Peyer's patch (tissue), 4 donors: Measurements from ENCODE around the gene GALC.
"Not testable (repeated sequence)": the region's sequence is repeated elsewhere in the genome, so short reads cannot be mapped to it uniquely, and the experiment has no call there.

Experiments used
- POLR2A ChIP-seq, 2 donors: fragments of 450-650 bp; IDR thresholded peaks; one replicate each; pipeline ENCODE4 v1.5.1; 2017; ENCODE audit warnings: antibody characterized with exemption in 2 of 2, mild to moderate bottlenecking in 2 of 2, moderate library complexity in 2 of 2
- TF ChIP-seq, protein P1 (sequence below), 6 experiments: fragments of 450-650 bp in 4 of 6; fragments of 200-600 bp in 2 of 6; sonication (generic) in 1 of 6; IDR thresholded peaks; one replicate each; pipeline ENCODE4 v1.5.1; 2017 to 2019; ENCODE audit warnings: antibody characterized with exemption in 6 of 6, mild to moderate bottlenecking in 3 of 6, moderate library complexity in 1 of 6

- TF ChIP-seq, protein P1, sequence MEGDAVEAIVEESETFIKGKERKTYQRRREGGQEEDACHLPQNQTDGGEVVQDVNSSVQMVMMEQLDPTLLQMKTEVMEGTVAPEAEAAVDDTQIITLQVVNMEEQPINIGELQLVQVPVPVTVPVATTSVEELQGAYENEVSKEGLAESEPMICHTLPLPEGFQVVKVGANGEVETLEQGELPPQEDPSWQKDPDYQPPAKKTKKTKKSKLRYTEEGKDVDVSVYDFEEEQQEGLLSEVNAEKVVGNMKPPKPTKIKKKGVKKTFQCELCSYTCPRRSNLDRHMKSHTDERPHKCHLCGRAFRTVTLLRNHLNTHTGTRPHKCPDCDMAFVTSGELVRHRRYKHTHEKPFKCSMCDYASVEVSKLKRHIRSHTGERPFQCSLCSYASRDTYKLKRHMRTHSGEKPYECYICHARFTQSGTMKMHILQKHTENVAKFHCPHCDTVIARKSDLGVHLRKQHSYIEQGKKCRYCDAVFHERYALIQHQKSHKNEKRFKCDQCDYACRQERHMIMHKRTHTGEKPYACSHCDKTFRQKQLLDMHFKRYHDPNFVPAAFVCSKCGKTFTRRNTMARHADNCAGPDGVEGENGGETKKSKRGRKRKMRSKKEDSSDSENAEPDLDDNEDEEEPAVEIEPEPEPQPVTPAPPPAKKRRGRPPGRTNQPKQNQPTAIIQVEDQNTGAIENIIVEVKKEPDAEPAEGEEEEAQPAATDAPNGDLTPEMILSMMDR (IDR thresholded peaks at IDR 0.05) = not testable (repeated sequence)
- not testable (repeated sequence) for TF ChIP-seq POLR2A (IDR thresholded peaks at IDR 0.05)
Observed at GRCh38 chr14:88024252-88025086, 31.5 kb upstream of the GALC start.
